ENCODE data around the gene GDI2.

GRCh38 chr10:5816170-5816569 is 2.9 kb upstream of the GDI2 start:
- TF ChIP-seq CTCF (IDR thresholded peaks at IDR 0.05; ENCODE audit: low read length) (no peak), EZH2 (optimal IDR thresholded peaks at IDR 0.05; ENCODE audit: low read depth, low read length) (no peak)

Measured in MM.1S (cell line).